Fibroblast of villous mesenchyme (primary cell): ENCODE results near the gene HHAT. TPM values are rescaled to one million over a fixed set of nuclear protein-coding genes. Genes with fewer than 3 reads are reported as not detected.

Experiments used
- DNase-seq: peaks from one replicate; pipeline ENCODE4 v3.0.0-alpha.2; 2010; ENCODE audit warnings: low read depth
- H3K4me3 ChIP-seq: 2 replicates; pipeline ENCODE4 v1.5.1; 2011; ENCODE audit warnings: low read depth, mild to moderate bottlenecking, low read length
- total RNA-seq: library from RNA; depleted of rRNA; stranded (reverse); fragments of >200 nt; gene quantifications from 2 replicates; pipeline ENCODE4 v1.2.3, GENCODE V29; 2012
- TF ChIP-seq, protein P1 (sequence below): IDR thresholded peaks from 2 replicates; pipeline ENCODE4 v1.5.1; 2012; ENCODE audit warnings: low read depth, mild to moderate bottlenecking, low read length; ENCODE audit not compliant: insufficient read depth

HHAT gene
- total RNA-seq, 1 donor = 15.1 TPM

DNA sequence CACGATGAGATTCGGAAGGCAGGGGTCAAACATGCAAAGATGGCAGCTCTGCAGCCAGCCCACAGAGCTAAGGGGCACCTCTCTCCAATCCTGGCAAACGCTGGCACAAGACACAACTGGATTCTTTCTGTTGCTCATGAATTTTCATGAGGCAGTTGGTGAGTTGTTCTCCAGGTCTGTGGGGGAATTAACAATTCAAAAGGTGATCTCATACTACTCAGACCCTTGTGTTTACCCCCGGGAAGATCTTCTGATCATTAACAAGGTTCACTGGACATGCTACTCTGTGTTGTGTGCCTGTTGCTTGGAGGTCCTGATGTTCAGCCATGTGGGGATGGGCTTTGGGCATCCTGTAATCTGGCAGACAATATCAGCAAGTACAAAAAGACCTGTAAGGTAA is 128.9 kb downstream of the HHAT start:
- no peak for DNase-seq
- no peak overlapping the region for H3K4me3 ChIP-seq
- TF ChIP-seq, protein P1, sequence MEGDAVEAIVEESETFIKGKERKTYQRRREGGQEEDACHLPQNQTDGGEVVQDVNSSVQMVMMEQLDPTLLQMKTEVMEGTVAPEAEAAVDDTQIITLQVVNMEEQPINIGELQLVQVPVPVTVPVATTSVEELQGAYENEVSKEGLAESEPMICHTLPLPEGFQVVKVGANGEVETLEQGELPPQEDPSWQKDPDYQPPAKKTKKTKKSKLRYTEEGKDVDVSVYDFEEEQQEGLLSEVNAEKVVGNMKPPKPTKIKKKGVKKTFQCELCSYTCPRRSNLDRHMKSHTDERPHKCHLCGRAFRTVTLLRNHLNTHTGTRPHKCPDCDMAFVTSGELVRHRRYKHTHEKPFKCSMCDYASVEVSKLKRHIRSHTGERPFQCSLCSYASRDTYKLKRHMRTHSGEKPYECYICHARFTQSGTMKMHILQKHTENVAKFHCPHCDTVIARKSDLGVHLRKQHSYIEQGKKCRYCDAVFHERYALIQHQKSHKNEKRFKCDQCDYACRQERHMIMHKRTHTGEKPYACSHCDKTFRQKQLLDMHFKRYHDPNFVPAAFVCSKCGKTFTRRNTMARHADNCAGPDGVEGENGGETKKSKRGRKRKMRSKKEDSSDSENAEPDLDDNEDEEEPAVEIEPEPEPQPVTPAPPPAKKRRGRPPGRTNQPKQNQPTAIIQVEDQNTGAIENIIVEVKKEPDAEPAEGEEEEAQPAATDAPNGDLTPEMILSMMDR = no peak

DNA sequence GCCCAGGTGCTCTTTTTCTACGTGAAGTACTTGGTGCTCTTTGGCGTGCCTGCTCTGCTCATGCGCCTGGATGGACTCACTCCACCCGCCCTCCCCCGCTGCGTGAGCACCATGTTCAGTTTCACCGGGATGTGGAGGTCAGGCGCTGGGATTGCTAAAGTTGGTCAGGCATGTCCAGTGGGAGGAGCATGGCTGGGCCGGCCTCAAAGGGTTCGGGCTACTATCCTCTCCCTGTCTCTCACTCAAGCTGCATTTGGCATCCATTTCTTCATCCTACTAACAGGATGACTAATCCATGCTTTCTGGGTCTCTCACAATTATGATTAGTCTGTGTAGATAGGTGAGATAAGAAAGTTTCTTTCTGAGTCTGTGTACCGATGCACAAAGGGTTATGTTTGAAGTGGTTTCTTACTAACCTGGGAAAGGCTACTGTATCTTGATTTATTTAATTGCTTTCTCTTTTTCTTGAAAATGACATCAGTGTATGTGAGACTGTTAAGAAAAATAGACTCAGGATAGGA is 135.9 kb downstream of the HHAT start:
- DNase-seq = peak; percentile 44
- TF ChIP-seq, protein P1 = no peak
- H3K4me3 ChIP-seq = no peak overlapping the region

DNA sequence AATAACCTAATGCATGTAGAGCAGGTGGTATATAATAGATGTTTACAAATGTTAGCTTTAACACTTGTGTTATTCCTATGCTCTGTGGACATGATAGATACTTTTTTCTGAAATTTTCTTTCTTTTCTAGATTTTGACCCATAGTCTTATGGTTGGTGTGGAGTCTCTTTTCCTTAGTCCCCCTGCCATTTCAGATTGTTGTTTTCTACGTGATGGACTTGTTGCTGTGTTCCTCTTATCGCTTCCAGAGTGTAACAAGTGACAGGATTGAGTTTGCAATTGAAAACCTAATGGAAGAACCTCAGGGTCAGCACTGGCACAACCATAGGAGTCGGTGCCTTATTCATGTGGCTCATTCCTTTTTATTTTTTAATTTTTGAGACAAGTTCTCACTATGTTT is 136.4 kb downstream of the HHAT start:
- TF ChIP-seq, protein P1 = no peak

DNA sequence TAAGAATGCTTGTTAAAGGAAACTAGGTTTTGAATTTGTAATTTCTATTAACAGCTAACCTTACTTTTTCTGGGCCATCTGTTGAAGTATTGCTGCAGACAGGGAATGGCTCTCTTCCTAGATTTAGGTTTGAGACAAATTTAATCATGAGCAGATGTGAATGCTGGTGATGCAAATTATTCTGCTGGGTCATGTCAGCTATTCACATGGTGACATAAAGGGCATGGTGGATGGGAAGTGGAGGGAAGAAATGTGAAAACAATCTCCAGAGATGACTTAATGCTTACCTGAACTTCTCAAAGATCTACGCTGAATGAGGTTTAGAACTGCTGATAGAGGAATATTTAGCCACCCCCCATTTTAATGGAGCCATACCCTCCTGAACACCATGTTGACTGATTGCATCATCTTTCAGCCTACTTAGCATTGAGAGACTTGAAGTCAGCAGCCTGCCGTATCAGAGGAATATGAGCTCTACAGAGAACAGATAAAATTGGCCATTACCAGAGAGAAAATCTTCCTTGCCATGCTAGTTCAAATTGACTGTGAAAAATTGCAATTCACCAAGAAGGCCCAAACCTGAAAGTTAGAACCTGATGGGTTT is 138.8 kb downstream of the HHAT start:
- TF ChIP-seq, protein P1 = no peak
- no peak overlapping the region for H3K4me3 ChIP-seq
- DNase-seq = peak; percentile 11

More for the DNA sequence above, 136.4 kb downstream of the HHAT start:
- no peak overlapping the region for H3K4me3 ChIP-seq
- DNase-seq = no peak

DNA sequence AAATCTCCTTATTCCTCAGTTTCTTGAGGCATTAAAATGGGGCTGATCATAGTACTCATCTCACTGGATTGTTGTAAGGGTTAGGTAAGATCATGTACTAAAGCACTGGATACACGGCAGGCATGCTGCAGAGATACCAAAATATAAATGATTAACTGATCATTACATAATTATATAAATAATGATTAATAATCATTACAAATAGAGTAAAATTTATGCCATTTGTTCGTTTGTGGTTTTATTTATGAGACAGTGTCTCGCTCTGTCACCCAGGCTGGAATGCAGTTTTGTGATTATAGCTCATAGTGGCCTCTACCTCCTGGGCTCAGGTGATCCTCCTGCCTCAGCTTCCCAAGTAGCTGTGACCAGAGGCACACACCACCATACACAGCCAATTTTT is 140.7 kb downstream of the HHAT start:
- TF ChIP-seq, protein P1 = no peak
- H3K4me3 ChIP-seq = no peak overlapping the region
- DNase-seq = no peak

DNA sequence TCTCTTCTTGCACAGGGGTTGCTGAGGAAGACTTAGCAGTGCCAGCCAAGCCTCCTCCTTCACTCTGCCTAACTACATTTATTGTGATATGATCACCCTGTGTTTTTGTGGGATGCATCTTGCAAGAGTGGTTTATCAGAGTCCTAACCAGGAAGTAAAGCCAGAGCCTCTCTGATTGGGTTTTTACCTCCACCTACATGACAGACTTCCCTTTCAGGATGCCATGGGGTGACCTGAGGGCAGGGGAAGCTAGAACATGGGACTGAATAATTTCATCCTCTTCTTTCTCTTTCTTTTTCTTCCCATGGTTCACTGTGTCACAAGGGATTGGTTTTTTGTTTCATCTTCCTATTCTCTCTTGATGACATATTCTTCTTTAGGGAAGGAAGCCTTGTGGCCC is 146.6 kb downstream of the HHAT start:
- TF ChIP-seq, protein P1 = no peak
- DNase-seq = no peak
- H3K4me3 ChIP-seq = no peak overlapping the region

DNA sequence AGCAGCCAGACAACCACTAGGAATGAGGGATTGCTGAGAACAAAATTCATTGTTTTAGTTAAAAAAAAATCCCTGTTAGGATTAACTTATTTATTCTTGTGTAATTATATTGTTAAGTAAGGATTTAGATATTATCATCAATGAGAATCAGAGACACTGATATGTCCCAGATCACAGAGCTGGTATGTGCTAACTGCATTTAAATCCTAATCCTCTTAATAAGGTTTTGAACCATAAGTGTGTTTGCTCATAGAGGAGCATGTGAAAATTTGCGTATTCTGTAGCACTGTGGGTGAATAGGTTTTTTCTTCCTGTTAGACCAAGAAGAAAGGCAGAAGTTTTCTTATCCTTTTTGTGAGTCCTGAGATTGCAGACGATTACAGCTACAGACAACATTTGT is 147.1 kb downstream of the HHAT start:
- no peak for DNase-seq
- TF ChIP-seq, protein P1 = no peak
- H3K4me3 ChIP-seq = no peak overlapping the region
